Activated T-helper 2 cell treated with anti-CD3 and anti-CD28 coated beads, Interferon-gamma antibody, Interleukin-2, Interleukin-4, amounts not matched to agents 10 μg/mL and 5 μg/mL and 100 μg/mL, durations not matched to agents 14 hours and 24 hours and 36 hours (primary cell): ENCODE results near the gene GDI1. TPM values are rescaled to one million over a fixed set of nuclear protein-coding genes. Genes with fewer than 3 reads are reported as not detected.

Experiments used
- DNase-seq: peaks from one replicate; pipeline ENCODE4 v3.0.0; 2021; ENCODE audit warnings: low spot score
- H3K27ac Mint-ChIP-seq: one replicate; pipeline ENCODE4 v1.8.0; 2021; ENCODE audit warnings: mixed read lengths
- H3K27me3 Mint-ChIP-seq: one replicate; pipeline ENCODE4 v1.8.0; 2021; ENCODE audit warnings: low read depth, mixed read lengths
- H3K36me3 Mint-ChIP-seq: one replicate; pipeline ENCODE4 v1.8.0; 2021; ENCODE audit warnings: low read depth, mixed read lengths
- H3K4me1 Mint-ChIP-seq: one replicate; pipeline ENCODE4 v1.8.0; 2021; ENCODE audit warnings: low read depth, mixed read lengths
- H3K4me3 Mint-ChIP-seq: one replicate; pipeline ENCODE4 v1.8.0; 2021; ENCODE audit warnings: low read depth, mild to moderate bottlenecking, moderate library complexity, mixed read lengths
- H3K9me3 Mint-ChIP-seq: one replicate; pipeline ENCODE4 v1.8.0; 2021; ENCODE audit warnings: mixed read lengths
- intact Hi-C: fragments of 100-400 bp; cut with micrococcal nuclease; formaldehyde crosslinking; loops from one replicate; pipeline ENCODE4 v1.15.1; 2023
- total RNA-seq: library from RNA; stranded (reverse); gene quantifications from 2 replicates; pipeline ENCODE4 v1.2.3, GENCODE V29; 2022

Gene GDI1
- total RNA-seq, 1 donor from 2014 or later, result 117 TPM

DNA sequence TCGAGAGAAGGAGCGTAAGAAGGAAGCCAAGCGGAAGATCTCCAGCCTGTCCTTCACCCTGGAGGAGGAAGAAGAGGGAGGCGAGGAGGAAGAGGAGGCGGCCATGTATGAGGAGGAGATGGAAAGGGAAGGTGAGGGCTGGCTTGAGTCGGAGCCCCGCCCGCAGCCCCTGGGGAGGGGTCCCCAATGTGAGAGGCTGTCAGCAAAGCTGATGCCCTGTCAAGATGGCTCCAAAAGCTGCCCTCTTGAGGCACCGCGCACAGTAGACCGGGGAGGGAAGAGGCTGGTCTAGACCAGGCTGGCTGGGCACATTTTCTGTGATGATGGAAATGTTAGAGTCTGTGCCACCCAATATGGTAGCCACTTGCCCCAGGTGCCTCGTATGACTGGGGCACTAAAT lies 9.5 kb downstream of the GDI1 start:
- H3K27ac Mint-ChIP-seq, result no peak overlapping the region
- H3K36me3 Mint-ChIP-seq, result peaks cover 29% of the 10 kb centered on the region
- intact Hi-C loops, result no loop called here

DNA sequence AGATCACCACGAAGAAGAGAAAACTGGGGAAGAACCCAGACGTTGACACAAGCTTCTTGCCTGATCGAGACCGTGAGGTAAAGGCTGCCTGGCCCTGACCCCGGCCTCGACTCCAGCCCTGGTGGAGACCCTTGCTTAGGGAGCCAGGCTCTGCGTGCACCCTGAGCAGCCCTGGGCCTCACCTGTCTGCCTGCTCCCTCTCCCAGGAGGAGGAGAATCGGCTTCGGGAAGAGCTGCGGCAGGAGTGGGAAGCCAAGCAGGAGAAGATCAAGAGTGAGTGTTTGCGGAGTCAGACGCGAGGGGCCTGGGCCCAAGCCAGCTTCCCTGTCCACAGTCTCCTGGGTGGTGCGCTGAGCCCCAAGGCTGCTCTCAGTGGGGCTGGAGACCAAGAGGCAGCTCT lies 11.5 kb downstream of the GDI1 start:
- Mint-ChIP-seq H3K36me3 (peaks cover 34% of the 10 kb centered on the region), H3K27me3 (no peaks in the 10 kb centered on the region), H3K4me1 (peaks cover under 1% of the 10 kb centered on the region), H3K27ac (no peak overlapping the region), H3K9me3 (no peaks in the 10 kb centered on the region), H3K4me3 (no peak overlapping the region)
- intact Hi-C loops, result no loop called here
- no peak for DNase-seq

More for the DNA sequence above, 9.5 kb downstream of the GDI1 start:
- H3K27me3 Mint-ChIP-seq, result no peaks in the 10 kb centered on the region
- H3K4me3 Mint-ChIP-seq, result no peak overlapping the region
- H3K4me1 Mint-ChIP-seq, result peaks cover 3% of the 10 kb centered on the region
- DNase-seq, result no peak
- no peaks in the 10 kb centered on the region for H3K9me3 Mint-ChIP-seq

- intact Hi-C loops, result no loop called here
- Mint-ChIP-seq H3K36me3 (peaks cover 38% of the 10 kb centered on the region), H3K4me3 (no peak overlapping the region), H3K9me3 (no peaks in the 10 kb centered on the region), H3K27ac (no peak overlapping the region), H3K4me1 (no peaks in the 10 kb centered on the region), H3K27me3 (no peaks in the 10 kb centered on the region)
- DNase-seq, result no peak
Observed at GRCh38 chrX:154449618-154450017, 12.7 kb downstream of the GDI1 start.

DNA sequence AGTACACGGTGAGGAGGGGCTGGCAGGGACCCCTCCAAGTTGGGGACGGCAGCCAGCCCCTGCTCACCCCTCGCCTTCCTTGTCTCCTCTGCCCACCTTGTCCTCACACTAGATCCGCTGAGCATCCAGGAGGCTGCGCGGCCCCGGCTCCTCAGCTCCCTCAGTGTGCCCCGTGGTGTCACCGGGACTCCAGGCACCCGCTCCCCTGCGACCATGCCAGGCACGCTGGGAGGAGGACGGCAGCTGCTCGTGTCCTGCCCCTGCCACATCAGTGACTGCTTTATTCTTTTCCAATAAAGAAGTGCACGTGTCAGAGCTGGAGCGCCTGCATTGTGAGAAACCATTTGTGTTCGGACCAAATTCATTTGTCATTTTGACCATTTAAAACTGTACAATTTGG lies 13.4 kb downstream of the GDI1 start:
- no peaks in the 10 kb centered on the region for H3K4me1 Mint-ChIP-seq
- intact Hi-C loops, result no loop called here
- H3K36me3 Mint-ChIP-seq, result peaks cover 38% of the 10 kb centered on the region
- no peaks in the 10 kb centered on the region for H3K27me3 Mint-ChIP-seq
- no peak overlapping the region for H3K27ac Mint-ChIP-seq
- H3K9me3 Mint-ChIP-seq, result no peaks in the 10 kb centered on the region
- no peak for DNase-seq
- H3K4me3 Mint-ChIP-seq, result no peak overlapping the region

GRCh38 chrX:154452823-154453222 lies 15.9 kb downstream of the GDI1 start:
- H3K36me3 Mint-ChIP-seq, result peaks cover 24% of the 10 kb centered on the region
- H3K27me3 Mint-ChIP-seq, result no peaks in the 10 kb centered on the region
- DNase-seq, result no peak
- no peak overlapping the region for H3K4me3 Mint-ChIP-seq
- no peak overlapping the region for H3K27ac Mint-ChIP-seq
- H3K9me3 Mint-ChIP-seq, result no peaks in the 10 kb centered on the region
- intact Hi-C loops, result no loop called here
- peaks cover 3% of the 10 kb centered on the region for H3K4me1 Mint-ChIP-seq

GRCh38 chrX:154457491-154458115 lies 20.6 kb downstream of the GDI1 start:
- peak; percentile 33 for DNase-seq
- H3K9me3 Mint-ChIP-seq, result no peaks in the 10 kb centered on the region
- H3K27me3 Mint-ChIP-seq, result no peaks in the 10 kb centered on the region
- H3K27ac Mint-ChIP-seq, result peak overlapping the region; percentile 97
- intact Hi-C loops, result no loop called here
- H3K4me1 Mint-ChIP-seq, result peaks cover 5% of the 10 kb centered on the region
- H3K4me3 Mint-ChIP-seq, result peak overlapping the region; percentile 98
- peaks cover 16% of the 10 kb centered on the region for H3K36me3 Mint-ChIP-seq

- H3K36me3 Mint-ChIP-seq, result peaks cover 15% of the 10 kb centered on the region
- peak within 1 kb of the TSS; percentile 97 for H3K27ac Mint-ChIP-seq
- peaks cover 5% of the 10 kb centered on the region for H3K4me1 Mint-ChIP-seq
- no peaks in the 10 kb centered on the region for H3K9me3 Mint-ChIP-seq
- intact Hi-C loops, result no loop called here
- no peaks in the 10 kb centered on the region for H3K27me3 Mint-ChIP-seq
- DNase-seq, result peak; percentile 37
- peak within 1 kb of the TSS; percentile 98 for H3K4me3 Mint-ChIP-seq
Observed at GRCh38 chrX:154458116-154458953, 21.4 kb downstream of the GDI1 start, which contains the start of gene PLXNA3. PLXNA3 (plus strand) TSS chrX:154458281; CDS start chrX:154460184, 1,903 bp downstream.

DNA sequence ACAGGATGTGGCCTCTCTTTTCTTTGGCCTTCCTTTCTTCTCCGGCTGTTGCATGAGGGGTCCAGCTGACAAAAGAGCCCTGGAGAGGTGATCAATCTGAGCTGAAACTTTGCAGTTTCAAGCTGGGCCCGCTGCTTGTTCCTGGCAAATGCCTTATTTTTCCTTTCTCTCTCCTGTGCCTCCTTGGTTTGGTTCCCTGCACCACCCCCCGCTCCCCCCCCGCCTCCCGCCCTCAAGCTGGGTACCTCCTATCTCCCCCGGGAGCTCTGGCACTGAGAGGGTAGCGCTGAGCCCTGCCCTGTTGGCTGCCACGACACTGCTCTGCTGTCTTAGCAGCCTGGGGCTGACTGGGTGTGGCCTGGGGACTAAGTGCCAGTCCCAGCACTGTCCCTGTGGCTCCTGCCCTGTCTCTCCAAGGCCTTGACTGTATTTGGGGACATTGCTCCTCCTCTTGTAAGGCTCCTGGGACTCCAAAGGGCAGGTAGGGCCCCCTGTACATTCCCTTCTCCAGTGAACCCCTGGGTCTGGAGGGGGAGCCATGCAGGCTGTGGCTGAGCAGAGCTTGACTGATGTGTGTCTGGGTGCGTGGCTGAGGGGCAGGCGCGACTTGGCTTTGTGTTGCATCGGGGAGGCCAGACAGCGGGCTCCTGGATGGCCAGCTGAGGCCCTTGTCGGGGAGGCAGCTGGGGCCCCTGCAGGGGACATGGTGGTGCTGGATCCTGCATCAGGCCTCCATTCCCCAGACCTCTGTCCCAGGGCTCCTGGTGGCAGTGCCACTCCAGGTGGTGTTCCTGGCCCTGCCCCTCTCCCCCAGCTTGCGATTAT lies 22.2 kb downstream of the GDI1 start:
- Mint-ChIP-seq H3K27ac (peak overlapping the region; percentile 62), H3K27me3 (no peaks in the 10 kb centered on the region), H3K4me1 (peaks cover 5% of the 10 kb centered on the region), H3K36me3 (peaks cover 14% of the 10 kb centered on the region), H3K9me3 (no peaks in the 10 kb centered on the region), H3K4me3 (peak overlapping the region; percentile 83)
- intact Hi-C loops, result no loop called here
- no peak for DNase-seq

GRCh38 chrX:154459832-154460231 lies 22.9 kb downstream of the GDI1 start:
- H3K4me1 Mint-ChIP-seq, result peaks cover 5% of the 10 kb centered on the region
- DNase-seq, result no peak
- peak overlapping the region; percentile 51 for H3K4me3 Mint-ChIP-seq
- peaks cover 9% of the 10 kb centered on the region for H3K36me3 Mint-ChIP-seq
- intact Hi-C loops, result no loop called here
- H3K9me3 Mint-ChIP-seq, result no peaks in the 10 kb centered on the region
- H3K27me3 Mint-ChIP-seq, result no peaks in the 10 kb centered on the region
- no peak overlapping the region for H3K27ac Mint-ChIP-seq

DNA sequence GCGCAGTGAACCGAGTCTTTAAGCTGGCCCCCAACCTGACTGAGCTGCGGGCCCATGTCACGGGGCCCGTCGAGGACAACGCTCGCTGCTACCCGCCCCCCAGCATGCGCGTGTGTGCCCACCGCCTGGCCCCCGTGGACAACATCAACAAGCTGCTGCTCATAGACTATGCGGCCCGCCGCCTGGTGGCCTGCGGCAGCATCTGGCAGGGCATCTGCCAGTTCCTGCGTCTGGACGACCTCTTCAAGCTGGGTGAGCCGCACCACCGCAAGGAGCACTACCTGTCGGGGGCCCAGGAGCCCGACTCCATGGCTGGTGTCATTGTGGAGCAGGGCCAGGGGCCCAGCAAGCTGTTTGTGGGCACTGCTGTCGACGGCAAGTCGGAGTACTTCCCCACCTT lies 23.4 kb downstream of the GDI1 start:
- peaks cover 5% of the 10 kb centered on the region for H3K4me1 Mint-ChIP-seq
- H3K36me3 Mint-ChIP-seq, result peaks cover 9% of the 10 kb centered on the region
- no peaks in the 10 kb centered on the region for H3K27me3 Mint-ChIP-seq
- H3K9me3 Mint-ChIP-seq, result no peaks in the 10 kb centered on the region
- peak overlapping the region; percentile 51 for H3K4me3 Mint-ChIP-seq
- DNase-seq, result no peak
- intact Hi-C loops, result no loop called here
- no peak overlapping the region for H3K27ac Mint-ChIP-seq

- no peaks in the 10 kb centered on the region for H3K9me3 Mint-ChIP-seq
- intact Hi-C loops, result no loop called here
- peaks cover 9% of the 10 kb centered on the region for H3K36me3 Mint-ChIP-seq
- no peak for DNase-seq
- no peaks in the 10 kb centered on the region for H3K27me3 Mint-ChIP-seq
- H3K4me3 Mint-ChIP-seq, result no peak overlapping the region
- H3K4me1 Mint-ChIP-seq, result peaks cover 3% of the 10 kb centered on the region
- no peak overlapping the region for H3K27ac Mint-ChIP-seq
Observed at GRCh38 chrX:154462396-154462795, 25.4 kb downstream of the GDI1 start.

- intact Hi-C loops, result no loop called here
Observed at GRCh38 chrX:154463611-154464220, 26.8 kb downstream of the GDI1 start.

More at GRCh38 chrX:154463611-154464220, 26.8 kb downstream of the GDI1 start:
- Mint-ChIP-seq H3K27me3 (no peaks in the 10 kb centered on the region), H3K36me3 (peaks cover 11% of the 10 kb centered on the region), H3K4me3 (no peak overlapping the region), H3K27ac (no peak overlapping the region), H3K9me3 (no peaks in the 10 kb centered on the region), H3K4me1 (peaks cover 2% of the 10 kb centered on the region)
- no peak for DNase-seq
